Lung (tissue), 12 donors: ENCODE data around the gene HNMT. TPM values are rescaled to one million over a fixed set of nuclear protein-coding genes. Genes with fewer than 3 reads are reported as not detected.
"Not testable (repeated sequence)": the region's sequence is repeated elsewhere in the genome, so short reads cannot be mapped to it uniquely, and the experiment has no call there.

Experiments
- ATAC-seq: fragments of 200-7000 bp; cut with Tn5 transposase; one replicate; pipeline ENCODE4 v1.9.1; 2020; ENCODE audit warnings: moderate number of reproducible peaks; ENCODE audit not compliant: insufficient read depth, low FRiP score
- DNase-seq, 3 donors: peaks; one replicate each; pipeline ENCODE4 v3.0.0-alpha.2; 2013 to 2017
- H3K27ac ChIP-seq, 2 donors: one replicate each; pipeline ENCODE4 v1.5.1; 2013; ENCODE audit warnings: mild to moderate bottlenecking in 2 of 2, moderate library complexity in 2 of 2, control low read depth in 1 of 2, inconsistent platforms in 1 of 2, low read depth in 1 of 2, low read length in 1 of 2
- H3K27me3 ChIP-seq, 3 donors: one replicate each; pipeline ENCODE4 v1.5.1; 2013; ENCODE audit warnings: low read length in 2 of 3; ENCODE audit not compliant: control insufficient read depth in 3 of 3, insufficient read depth in 3 of 3
- H3K36me3 ChIP-seq, 4 donors: one replicate each; pipeline ENCODE4 v1.5.1; 2013; ENCODE audit warnings: low read length in 4 of 4, mild to moderate bottlenecking in 1 of 4, moderate library complexity in 1 of 4; ENCODE audit not compliant: control insufficient read depth in 4 of 4, insufficient read depth in 4 of 4
- H3K4me1 ChIP-seq, 5 donors: one replicate each; pipeline ENCODE4 v1.5.1; 2013; ENCODE audit warnings: low read length in 5 of 5, mild to moderate bottlenecking in 2 of 5, moderate library complexity in 1 of 5; ENCODE audit not compliant: control insufficient read depth in 5 of 5, insufficient read depth in 5 of 5
- H3K4me3 ChIP-seq: one replicate; pipeline ENCODE4 v1.5.1; 2013; ENCODE audit warnings: mild to moderate bottlenecking, control low read depth, moderate library complexity
- H3K9ac ChIP-seq, 2 donors: one replicate each; pipeline ENCODE4 v1.5.1; 2013; ENCODE audit warnings: low read length in 2 of 2, control low read depth in 1 of 2; ENCODE audit not compliant: insufficient read depth in 1 of 2
- H3K9me3 ChIP-seq, 4 donors: one replicate each; pipeline ENCODE4 v1.5.1; 2013; ENCODE audit warnings: low read length in 3 of 4, mild to moderate bottlenecking in 1 of 4, moderate library complexity in 1 of 4; ENCODE audit not compliant: control insufficient read depth in 4 of 4, insufficient read depth in 3 of 4
- CTCF ChIP-seq: IDR thresholded peaks from 2 replicates; pipeline ENCODE4 v1.5.1; 2012; ENCODE audit warnings: mild to moderate bottlenecking; ENCODE audit errors: control extremely low read depth, extremely low read depth
- WGBS, 2 donors: extraction: QIAGEN DNeasy Blood & Tissue Kit; methylation state at CpG; one replicate each; pipeline ENCODE4 v1.1.7; 2013; 5-methylcytosine and 5-hydroxymethylcytosine counted together
- polyA plus RNA-seq, 2 donors: library from polyadenylated mRNA; stranded (reverse); fragments of 200-250 nt; gene quantifications; one replicate each; pipeline ENCODE4 v1.2.1, GENCODE V29; 2013
- total RNA-seq, 2 donors: library from RNA; depleted of rRNA in 1 of 2; stranded (reverse); fragments of >200 nt in 1 of 2; gene quantifications; one replicate each; pipeline ENCODE4 v1.2.1, GENCODE V29; 2014 to 2021
- donor health status: control.
- donor health status: control.
- donor health status: Bipolar disorder and iron deficiency.
- donor health status: healthy.
- donor health status: DM: yes; HTN: yes; CAD: no.

HNMT gene
- total and polyA plus RNA-seq, 4 donors = 45.9 to 135 (median 77.0) TPM

DNA sequence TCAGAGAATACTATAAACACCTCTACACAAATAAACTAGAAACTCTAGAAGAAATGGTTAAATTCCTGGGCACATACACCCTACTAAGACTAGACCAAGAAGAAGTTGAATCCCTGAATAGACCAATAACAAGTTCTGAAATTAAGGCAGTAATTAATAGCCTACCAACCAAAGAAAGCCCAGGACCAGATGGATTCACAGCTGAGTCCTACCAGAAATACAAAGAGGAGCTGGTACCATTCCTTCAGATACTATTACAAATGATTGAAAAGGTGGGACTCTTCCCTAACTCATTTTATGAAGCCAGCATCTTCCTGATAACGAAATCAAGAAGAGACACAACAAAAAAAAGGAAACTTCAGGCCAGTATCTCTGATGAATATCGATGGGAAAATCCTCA, 31.1 kb downstream of the HNMT start:
- not testable (repeated sequence) for ATAC-seq, H3K4me3 ChIP-seq, H3K27me3 ChIP-seq, H3K27ac ChIP-seq, DNase-seq, H3K9ac ChIP-seq, H3K4me1 ChIP-seq
- 84 to 93% methylated on average over 2 of the region's 2 CpGs for WGBS, 2 donors
- Histone ChIP-seq H3K36me3 (peaks cover 0 to 20% (median 7%) of the 10 kb centered on the region in 4 donors), H3K9me3 (peaks cover 0 to 11% (median 5%) of the 10 kb centered on the region in 4 donors)

DNA sequence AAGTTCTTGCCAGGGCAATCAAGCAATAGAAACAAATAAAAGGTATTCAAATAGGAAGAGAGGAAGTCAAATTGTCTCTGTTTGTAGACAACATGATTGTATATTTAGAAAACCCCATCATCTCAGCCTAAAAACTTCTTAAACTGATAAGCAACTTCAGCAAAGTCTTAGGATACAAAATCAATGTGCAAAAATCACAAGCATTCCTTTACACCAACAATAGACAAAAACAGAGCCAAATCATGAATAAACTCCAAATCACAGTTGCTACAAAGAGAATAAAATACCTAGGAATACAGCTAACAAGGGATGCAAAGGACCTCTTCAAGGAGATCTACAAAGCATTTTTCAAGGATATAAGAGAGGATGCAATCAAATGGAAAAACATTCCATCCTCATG, 31.9 kb downstream of the HNMT start:
- H3K27me3 ChIP-seq, H3K4me1 ChIP-seq, H3K4me3 ChIP-seq, DNase-seq, ATAC-seq, H3K27ac ChIP-seq, H3K9ac ChIP-seq: not testable (repeated sequence)
- Histone ChIP-seq H3K36me3 (peaks cover 0 to 15% (median 8%) of the 10 kb centered on the region in 4 donors), H3K9me3 (peaks cover 0 to 11% (median 4%) of the 10 kb centered on the region in 4 donors)

DNA sequence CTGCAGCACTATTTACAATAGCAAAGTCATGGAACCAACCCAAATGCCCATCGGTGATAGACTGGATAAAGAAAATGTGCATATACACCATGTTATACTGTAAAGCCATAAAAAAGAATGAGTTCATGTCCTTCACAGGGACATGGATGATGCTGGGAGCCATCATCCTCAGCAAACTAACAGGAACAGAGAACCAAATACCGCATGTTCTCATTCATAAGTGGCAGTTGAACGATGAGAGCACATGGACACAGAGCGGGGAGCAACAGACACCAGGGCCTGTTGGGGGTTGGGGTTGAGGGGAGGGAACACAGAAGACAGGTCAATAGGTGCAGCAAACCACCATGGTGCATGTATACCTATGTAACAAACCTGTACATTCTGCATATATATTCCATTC, 33.5 kb downstream of the HNMT start:
- H3K4me1 ChIP-seq = no peaks in the 10 kb centered on the region
- H3K27me3 ChIP-seq = no peaks in the 10 kb centered on the region
- H3K27ac ChIP-seq = no peak overlapping the region
- TF ChIP-seq CTCF = no peak
- H3K36me3 ChIP-seq = peaks cover 0 to 12% (median 3%) of the 10 kb centered on the region in 4 donors
- WGBS, 2 donors = 91 to 95% methylated on average over 4 of the region's 4 CpGs
- no peak for DNase-seq
- ATAC-seq = no peak
- H3K9me3 ChIP-seq = peaks cover 0 to 9% (median 0%) of the 10 kb centered on the region in 4 donors
- H3K9ac ChIP-seq = no peak overlapping the region
- H3K4me3 ChIP-seq = no peak overlapping the region

- Histone ChIP-seq H3K27me3 (no peaks in the 10 kb centered on the region), H3K36me3 (peaks cover 0 to 11% (median 4%) of the 10 kb centered on the region in 4 donors), H3K4me1 (no peaks in the 10 kb centered on the region), H3K27ac (no peak overlapping the region), H3K4me3 (no peak overlapping the region), H3K9me3 (peaks cover 0 to 5% (median 0%) of the 10 kb centered on the region in 4 donors), H3K9ac (no peak overlapping the region)
- 67 to 71% methylated on average over 1 of the region's 1 CpG for WGBS, 2 donors
- ATAC-seq (no peak), DNase-seq (no peak)
- no peak for TF ChIP-seq CTCF
Observed at GRCh38 chr2:137998503-137998902, 34.2 kb downstream of the HNMT start.

GRCh38 chr2:137999273-137999672, 35.0 kb downstream of the HNMT start:
- no peak for TF ChIP-seq CTCF
- no peaks in the 10 kb centered on the region for H3K9me3 ChIP-seq
- H3K9ac ChIP-seq = no peak overlapping the region
- H3K4me3 ChIP-seq = no peak overlapping the region
- no peak for ATAC-seq
- no peaks in the 10 kb centered on the region for H3K4me1 ChIP-seq
- H3K27ac ChIP-seq = no peak overlapping the region
- H3K36me3 ChIP-seq = peaks cover 0 to 13% (median 8%) of the 10 kb centered on the region in 4 donors
- no peak for DNase-seq
- 70 to 94% methylated on average over 1 of the region's 1 CpG for WGBS, 2 donors
- H3K27me3 ChIP-seq = no peaks in the 10 kb centered on the region
